GM19240 (cell line): ENCODE data around the gene ORC5.

Experiments
- DNase-seq: peaks from one replicate; pipeline ENCODE4 v3.0.0; 2011; ENCODE audit warnings: low spot score; ENCODE audit not compliant: insufficient read length

ORC5 gene

GRCh38 chr7:104127204-104127603 lies 80.6 kb downstream of the ORC5 start:
- no peak for DNase-seq

- DNase-seq = no peak
Observed at GRCh38 chr7:104126411-104126841, 81.4 kb downstream of the ORC5 start.

GRCh38 chr7:104124893-104125477 lies 82.8 kb downstream of the ORC5 start:
- DNase-seq = no peak

- no peak for DNase-seq
Observed at GRCh38 chr7:104124469-104124868, 83.3 kb downstream of the ORC5 start.

GRCh38 chr7:104123786-104124185 lies 84.0 kb downstream of the ORC5 start:
- DNase-seq = no peak

- DNase-seq = no peak
Observed at GRCh38 chr7:104113788-104114187, 94.0 kb downstream of the ORC5 start.

- no peak for DNase-seq
Observed at GRCh38 chr7:104112623-104113022, 95.2 kb downstream of the ORC5 start.

- DNase-seq = no peak
Observed at GRCh38 chr7:104111271-104111670, 96.5 kb downstream of the ORC5 start.

GRCh38 chr7:104106108-104106905 lies 101.5 kb downstream of the ORC5 start:
- no peak for DNase-seq

- DNase-seq = no peak
Observed at GRCh38 chr7:104098890-104099289, 108.9 kb downstream of the ORC5 start.

GRCh38 chr7:104096683-104097082 lies 111.1 kb downstream of the ORC5 start:
- no peak for DNase-seq

- no peak for DNase-seq
Observed at GRCh38 chr7:104093127-104093526, 114.7 kb downstream of the ORC5 start.

GRCh38 chr7:104091242-104091641 lies 116.6 kb downstream of the ORC5 start:
- DNase-seq = no peak

GRCh38 chr7:104089612-104090011 lies 118.2 kb downstream of the ORC5 start:
- no peak for DNase-seq

- no peak for DNase-seq
Observed at GRCh38 chr7:104089061-104089460, 118.8 kb downstream of the ORC5 start.
